ENCODE data around the gene CCRL2. TPM values are rescaled to one million over a fixed set of nuclear protein-coding genes. Genes with fewer than 3 reads are reported as not detected.
A peak's percentile ranks its signal among the peaks of the same experiment; 100 is the strongest.

CCRL2 gene
- total RNA-seq, 2 donors from 2014 or later = 1.3 TPM; not detected in 1

DNA sequence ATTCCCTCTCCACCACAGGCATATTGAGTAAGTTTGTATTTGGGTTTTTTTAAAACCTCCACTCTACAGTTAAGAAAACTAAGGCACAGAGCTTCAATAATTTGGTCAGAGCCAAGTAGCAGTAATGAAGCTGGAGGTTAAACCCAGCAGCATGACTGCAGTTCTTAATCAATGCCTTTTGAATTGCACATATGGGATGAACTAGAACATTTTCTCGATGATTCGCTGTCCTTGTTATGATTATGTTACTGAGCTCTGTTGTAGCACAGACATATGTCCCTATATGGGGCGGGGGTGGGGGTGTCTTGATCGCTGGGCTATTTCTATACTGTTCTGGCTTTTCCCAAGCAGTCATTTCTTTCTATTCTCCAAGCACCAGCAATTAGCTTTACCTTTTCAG is 37.9 kb upstream of the CCRL2 start:
- WGBS, 2 donors = 63 to 75% methylated on average over 4 of the region's 4 CpGs
- H3K36me3 ChIP-seq (replicated peaks in 1 of 2; ENCODE audit: insufficient read depth in 1 of 2, low read depth in 2 of 2) = no peaks in the 10 kb centered on the region
- no peaks in the 10 kb centered on the region for H3K4me1 ChIP-seq
- intact Hi-C loops (cut with DNase I) = no loop called here
- no peaks in the 10 kb centered on the region for H3K9me3 ChIP-seq
- H3K27me3 ChIP-seq = no peaks in the 10 kb centered on the region
- no peak overlapping the region for H3K27ac ChIP-seq
- ATAC-seq (no peak), DNase-seq (no peak)
- H3K4me3 ChIP-seq = no peak overlapping the region
- TF ChIP-seq POLR2A (IDR thresholded peaks at IDR 0.05) = no peak
- TF ChIP-seq, protein P1, sequence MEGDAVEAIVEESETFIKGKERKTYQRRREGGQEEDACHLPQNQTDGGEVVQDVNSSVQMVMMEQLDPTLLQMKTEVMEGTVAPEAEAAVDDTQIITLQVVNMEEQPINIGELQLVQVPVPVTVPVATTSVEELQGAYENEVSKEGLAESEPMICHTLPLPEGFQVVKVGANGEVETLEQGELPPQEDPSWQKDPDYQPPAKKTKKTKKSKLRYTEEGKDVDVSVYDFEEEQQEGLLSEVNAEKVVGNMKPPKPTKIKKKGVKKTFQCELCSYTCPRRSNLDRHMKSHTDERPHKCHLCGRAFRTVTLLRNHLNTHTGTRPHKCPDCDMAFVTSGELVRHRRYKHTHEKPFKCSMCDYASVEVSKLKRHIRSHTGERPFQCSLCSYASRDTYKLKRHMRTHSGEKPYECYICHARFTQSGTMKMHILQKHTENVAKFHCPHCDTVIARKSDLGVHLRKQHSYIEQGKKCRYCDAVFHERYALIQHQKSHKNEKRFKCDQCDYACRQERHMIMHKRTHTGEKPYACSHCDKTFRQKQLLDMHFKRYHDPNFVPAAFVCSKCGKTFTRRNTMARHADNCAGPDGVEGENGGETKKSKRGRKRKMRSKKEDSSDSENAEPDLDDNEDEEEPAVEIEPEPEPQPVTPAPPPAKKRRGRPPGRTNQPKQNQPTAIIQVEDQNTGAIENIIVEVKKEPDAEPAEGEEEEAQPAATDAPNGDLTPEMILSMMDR (IDR thresholded peaks at IDR 0.05) = no peak

DNA sequence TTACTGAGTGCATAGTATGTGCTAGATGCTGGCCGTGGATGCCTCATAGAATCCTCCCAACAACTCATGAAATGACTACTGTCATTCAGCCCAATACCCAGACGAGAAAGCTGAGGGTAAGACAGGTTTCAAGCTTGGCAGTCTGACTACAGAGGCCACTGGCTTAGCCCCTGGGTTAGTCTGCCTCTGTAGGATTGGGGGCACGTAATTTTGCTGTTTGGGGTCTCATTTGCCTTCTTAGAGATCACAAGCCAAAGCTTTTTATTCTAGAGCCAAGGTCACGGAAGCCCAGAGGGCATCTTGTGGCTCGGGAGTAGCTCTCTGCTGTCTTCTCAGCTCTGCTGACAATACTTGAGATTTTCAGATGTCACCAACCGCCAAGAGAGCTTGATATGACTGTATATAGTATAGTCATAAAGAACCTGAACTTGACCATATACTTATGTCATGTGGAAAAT is 37.4 kb upstream of the CCRL2 start:
- Histone ChIP-seq H3K4me1 (no peaks in the 10 kb centered on the region), H3K9me3 (no peaks in the 10 kb centered on the region), H3K27me3 (no peaks in the 10 kb centered on the region), H3K4me3 (no peak overlapping the region), H3K36me3 (replicated peaks in 1 of 2; ENCODE audit: insufficient read depth in 1 of 2, low read depth in 2 of 2) (no peaks in the 10 kb centered on the region), H3K27ac (no peak overlapping the region)
- intact Hi-C loops (cut with DNase I) = no loop called here
- WGBS, 2 donors = 51 to 61% methylated on average over 6 of the region's 6 CpGs
- no peak for TF ChIP-seq POLR2A (IDR thresholded peaks at IDR 0.05)
- TF ChIP-seq, protein P1 (IDR thresholded peaks at IDR 0.05) = no peak
- ATAC-seq (no peak), DNase-seq (no peak)

DNA sequence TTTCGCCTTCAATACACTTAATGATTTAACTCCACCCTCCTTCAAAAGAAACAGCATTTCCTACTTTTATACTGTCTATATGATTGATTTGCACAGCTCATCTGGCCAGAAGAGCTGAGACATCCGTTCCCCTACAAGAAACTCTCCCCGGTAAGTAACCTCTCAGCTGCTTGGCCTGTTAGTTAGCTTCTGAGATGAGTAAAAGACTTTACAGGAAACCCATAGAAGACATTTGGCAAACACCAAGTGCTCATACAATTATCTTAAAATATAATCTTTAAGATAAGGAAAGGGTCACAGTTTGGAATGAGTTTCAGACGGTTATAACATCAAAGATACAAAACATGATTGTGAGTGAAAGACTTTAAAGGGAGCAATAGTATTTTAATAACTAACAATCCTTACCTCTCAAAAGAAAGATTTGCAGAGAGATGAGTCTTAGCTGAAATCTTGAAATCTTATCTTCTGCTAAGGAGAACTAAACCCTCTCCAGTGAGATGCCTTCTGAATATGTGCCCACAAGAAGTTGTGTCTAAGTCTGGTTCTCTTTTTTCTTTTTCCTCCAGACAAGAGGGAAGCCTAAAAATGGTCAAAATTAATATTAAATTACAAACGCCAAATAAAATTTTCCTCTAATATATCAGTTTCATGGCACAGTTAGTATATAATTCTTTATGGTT is 36.1 kb upstream of the CCRL2 start, which contains the start of gene CCR5:
Gene CCR5, plus strand, starts transcription at position 108 of the 680 bp plus-strand sequence. CDS start 1,957 bp downstream, outside the sequence.
- 38 to 45% methylated on average over 5 of the region's 5 CpGs for WGBS, 2 donors
- Histone ChIP-seq H3K4me3 (no peak within 1 kb of the TSS), H3K36me3 (replicated peaks in 1 of 2; ENCODE audit: insufficient read depth in 1 of 2, low read depth in 2 of 2) (no peaks in the 10 kb centered on the region), H3K9me3 (no peaks in the 10 kb centered on the region), H3K27me3 (no peaks in the 10 kb centered on the region), H3K4me1 (no peaks in the 10 kb centered on the region), H3K27ac (peak within 1 kb of the TSS in 1 of 4 donors; percentile 20)
- TF ChIP-seq, protein P1 (IDR thresholded peaks at IDR 0.05) = no peak
- no peak for TF ChIP-seq POLR2A (IDR thresholded peaks at IDR 0.05)
- ATAC-seq (no peak), DNase-seq (no peak)
- intact Hi-C loops (cut with DNase I) = no loop called here

DNA sequence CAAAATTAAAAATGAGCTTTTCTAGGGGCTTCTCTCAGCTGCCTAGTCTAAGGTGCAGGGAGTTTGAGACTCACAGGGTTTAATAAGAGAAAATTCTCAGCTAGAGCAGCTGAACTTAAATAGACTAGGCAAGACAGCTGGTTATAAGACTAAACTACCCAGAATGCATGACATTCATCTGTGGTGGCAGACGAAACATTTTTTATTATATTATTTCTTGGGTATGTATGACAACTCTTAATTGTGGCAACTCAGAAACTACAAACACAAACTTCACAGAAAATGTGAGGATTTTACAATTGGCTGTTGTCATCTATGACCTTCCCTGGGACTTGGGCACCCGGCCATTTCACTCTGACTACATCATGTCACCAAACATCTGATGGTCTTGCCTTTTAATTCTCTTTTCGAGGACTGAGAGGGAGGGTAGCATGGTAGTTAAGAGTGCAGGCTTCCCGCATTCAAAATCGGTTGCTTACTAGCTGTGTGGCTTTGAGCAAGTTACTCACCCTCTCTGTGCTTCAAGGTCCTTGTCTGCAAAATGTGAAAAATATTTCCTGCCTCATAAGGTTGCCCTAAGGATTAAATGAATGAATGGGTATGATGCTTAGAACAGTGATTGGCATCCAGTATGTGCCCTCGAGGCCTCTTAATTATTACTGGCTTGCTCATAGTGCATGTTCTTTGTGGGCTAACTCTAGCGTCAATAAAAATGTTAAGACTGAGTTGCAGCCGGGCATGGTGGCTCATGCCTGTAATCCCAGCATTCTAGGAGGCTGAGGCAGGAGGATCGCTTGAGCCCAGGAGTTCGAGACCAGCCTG is 35.3 kb upstream of the CCRL2 start:
- intact Hi-C loops (cut with DNase I) = no loop called here
- Histone ChIP-seq H3K27ac (no peak overlapping the region), H3K4me3 (no peak overlapping the region), H3K4me1 (no peaks in the 10 kb centered on the region), H3K9me3 (no peaks in the 10 kb centered on the region), H3K27me3 (no peaks in the 10 kb centered on the region), H3K36me3 (replicated peaks in 1 of 2; ENCODE audit: insufficient read depth in 1 of 2, low read depth in 2 of 2) (no peaks in the 10 kb centered on the region)
- DNase-seq (no peak), ATAC-seq (no peak)
- TF ChIP-seq POLR2A (IDR thresholded peaks at IDR 0.05) = no peak
- TF ChIP-seq, protein P1 (IDR thresholded peaks at IDR 0.05) = no peak
- 53 to 59% methylated on average over 10 of the region's 10 CpGs for WGBS, 2 donors
